K562 (cell line): ENCODE data around the gene GRIPAP1. TPM values are rescaled to one million over a fixed set of nuclear protein-coding genes. Genes with fewer than 3 reads are reported as not detected.

Experiments
- ARNT ChIP-seq, 2 experiments: fragments of 450-650 bp; IDR thresholded peaks; 2 replicates each; pipeline ENCODE4 v1.6.1; 2016; ENCODE audit warnings: mild to moderate bottlenecking in 1 of 2
- BHLHE40 ChIP-seq: IDR thresholded peaks from 2 replicates; pipeline ENCODE4 v1.6.1; 2011; ENCODE audit warnings: low read length, improper control_type of control experiment
- BRD9 ChIP-seq: fragments of 450-650 bp; IDR thresholded peaks from 2 replicates; pipeline ENCODE4 v1.6.1; 2018; ENCODE audit warnings: low read depth; ENCODE audit not compliant: partially characterized antibody
- CBFA2T2 ChIP-seq: fragments of 450-650 bp; conservative IDR thresholded peaks from 2 replicates; pipeline ENCODE4 v1.6.1; 2017; ENCODE audit warnings: mild to moderate bottlenecking
- GATAD2B ChIP-seq: fragments of 450-650 bp; IDR thresholded peaks from 2 replicates; pipeline ENCODE4 v1.6.1; 2017; ENCODE audit warnings: mild to moderate bottlenecking, borderline replicate concordance
- GTF2E2 ChIP-seq: fragments of 200-800 bp; sonication (Bioruptor generic); IDR thresholded peaks from 2 replicates; pipeline ENCODE4 v1.6.1; 2016; ENCODE audit warnings: missing genetic modification characterization, missing compliant biosample characterization
- HMGXB4 ChIP-seq: sonication (generic); formaldehyde crosslinking; IDR thresholded peaks from 2 replicates; pipeline ENCODE4 v1.8.1; 2023; ENCODE audit warnings: mild to moderate bottlenecking, missing genetic modification reagents
- ILK ChIP-seq: fragments of 450-650 bp; IDR thresholded peaks from 2 replicates; pipeline ENCODE4 v1.6.1; 2016; ENCODE audit warnings: missing genetic modification characterization, low read depth, mild to moderate bottlenecking, missing compliant biosample characterization, moderate library complexity, borderline replicate concordance
- KLF10 ChIP-seq: fragments of 250-450 bp; sonication (Bioruptor Pico); IDR thresholded peaks from 2 replicates; pipeline ENCODE4 v1.6.1; 2021; ENCODE audit warnings: matching md5 sums
- MAZ ChIP-seq, 2 experiments: fragments of 450-650 bp in 1 of 2; sonication (generic) in 1 of 2; formaldehyde crosslinking; IDR thresholded peaks in 1 of 2; conservative IDR thresholded peaks in 1 of 2; 2 replicates each; pipeline versions ENCODE4 v1.4.0 to v1.5.0; 2020; ENCODE audit warnings: mild to moderate bottlenecking in 1 of 2, missing genetic modification reagents in 1 of 2
- MTA2 ChIP-seq: fragments of 450-650 bp; IDR thresholded peaks from 2 replicates; pipeline ENCODE4 v1.6.1; 2016; ENCODE audit warnings: low read depth
- RUNX1 ChIP-seq: sonication (generic); IDR thresholded peaks from 2 replicates; pipeline ENCODE4 v1.6.1; 2016; ENCODE audit warnings: antibody characterized with exemption, low read depth
- SMAD2 ChIP-seq: fragments of 150-350 bp; IDR thresholded peaks from 2 replicates; pipeline ENCODE4 v1.6.1; 2014; ENCODE audit warnings: low read depth, mild to moderate bottlenecking, low read length
- VEZF1 ChIP-seq: fragments of 200-800 bp; sonication (Bioruptor generic); IDR thresholded peaks from 2 replicates; pipeline ENCODE4 v1.6.1; 2017; ENCODE audit warnings: missing genetic modification characterization, missing compliant biosample characterization
- ZNF143 ChIP-seq: sonication (generic); formaldehyde crosslinking; IDR thresholded peaks from 2 replicates; pipeline ENCODE4 v1.9.0; 2022; ENCODE audit warnings: mild to moderate bottlenecking, missing genetic modification reagents
- ZNF695 ChIP-seq: fragments of 450-650 bp; formaldehyde crosslinking; IDR thresholded peaks from 2 replicates; pipeline ENCODE4 v1.4.0; 2020; ENCODE audit warnings: mild to moderate bottlenecking, moderate library complexity
- ZNF77 ChIP-seq: fragments of 250-450 bp; sonication (Bioruptor Pico); IDR thresholded peaks from 2 replicates; pipeline ENCODE4 v1.5.0; 2020
- polyA plus RNA-seq, 8 experiments: library from polyadenylated mRNA; depleted of rRNA in 4 of 8; stranded (reverse) in 5 of 8; unstranded in 3 of 8; fragments of >200 nt; fragmentation: Nextera tagmentation in 2 of 8; fragmentation: Illumina TruSeq in 1 of 8; extraction: Ambion mirVana in 2 of 8; extraction: Trizol in 1 of 8; gene quantifications; 2 replicates each; pipeline versions ENCODE4 v1.2.1 to v1.2.3, GENCODE V29; 2011 to 2014; ENCODE audit warnings: inconsistent platforms in 1 of 8, missing spikeins in 1 of 8
- total RNA-seq, 7 experiments: library from RNA; depleted of rRNA in 6 of 7; stranded (reverse); fragments of >200 nt in 6 of 7; fragmentation: Illumina TruSeq in 2 of 7; extraction: Trizol in 2 of 7; gene quantifications; 2 replicates each; pipeline versions ENCODE4 v1.2.1 to v1.2.3, GENCODE V29; 2011 to 2021; ENCODE audit warnings: low replicate concordance in 1 of 7
- TF ChIP-seq, protein P1 (sequence below), 2 experiments: fragments of 450-650 bp; IDR thresholded peaks; 2 replicates each; pipeline ENCODE4 v1.6.1; 2016; ENCODE audit warnings: mild to moderate bottlenecking in 2 of 2, borderline replicate concordance in 1 of 2, low read depth in 1 of 2, moderate library complexity in 1 of 2

GRIPAP1 gene
- total and polyA plus RNA-seq, 9 of the 15 experiments (the other 6 are each of a cell fraction or from before 2014, with no cell fraction given), result 4.1 to 41.6 (median 24.0) TPM

GRCh38 chrX:48940404-48940955, 61.6 kb downstream of the GRIPAP1 start (continued):
- TF ChIP-seq KLF10 (CRISPR knock-in tag) (no peak), BRD9 (peak; percentile 70), ZNF143 (no peak), ZNF695 (CRISPR knock-in tag) (no peak), SMAD2 (no peak), GTF2E2 (tag) (no peak), GATAD2B (no peak), VEZF1 (CRISPR knock-in tag) (peak; percentile 65; the same call in 1 of the 2 replicates), BHLHE40 (no peak), MTA2 (peak; percentile 57), RUNX1 (0 out of 2 replicates have a peak, but pooled peaks have one; percentile 41), HMGXB4 (no peak), CBFA2T2 (peak; percentile 82), ARNT (IDR thresholded peaks at IDR 0.05) (0 out of 4 replicates have a peak, but pooled peaks of 1 of the 2 experiments have one; percentile 49), ZNF77 (CRISPR knock-in tag) (no peak), MAZ (CRISPR knock-in tag; conservative IDR thresholded peaks at IDR 0.05 in 1 of 2, IDR thresholded peaks at IDR 0.05 in 1 of 2) (peak; percentile 59; a peak in 3 of 4 replicates), ILK (no peak)
- TF ChIP-seq, protein P1, sequence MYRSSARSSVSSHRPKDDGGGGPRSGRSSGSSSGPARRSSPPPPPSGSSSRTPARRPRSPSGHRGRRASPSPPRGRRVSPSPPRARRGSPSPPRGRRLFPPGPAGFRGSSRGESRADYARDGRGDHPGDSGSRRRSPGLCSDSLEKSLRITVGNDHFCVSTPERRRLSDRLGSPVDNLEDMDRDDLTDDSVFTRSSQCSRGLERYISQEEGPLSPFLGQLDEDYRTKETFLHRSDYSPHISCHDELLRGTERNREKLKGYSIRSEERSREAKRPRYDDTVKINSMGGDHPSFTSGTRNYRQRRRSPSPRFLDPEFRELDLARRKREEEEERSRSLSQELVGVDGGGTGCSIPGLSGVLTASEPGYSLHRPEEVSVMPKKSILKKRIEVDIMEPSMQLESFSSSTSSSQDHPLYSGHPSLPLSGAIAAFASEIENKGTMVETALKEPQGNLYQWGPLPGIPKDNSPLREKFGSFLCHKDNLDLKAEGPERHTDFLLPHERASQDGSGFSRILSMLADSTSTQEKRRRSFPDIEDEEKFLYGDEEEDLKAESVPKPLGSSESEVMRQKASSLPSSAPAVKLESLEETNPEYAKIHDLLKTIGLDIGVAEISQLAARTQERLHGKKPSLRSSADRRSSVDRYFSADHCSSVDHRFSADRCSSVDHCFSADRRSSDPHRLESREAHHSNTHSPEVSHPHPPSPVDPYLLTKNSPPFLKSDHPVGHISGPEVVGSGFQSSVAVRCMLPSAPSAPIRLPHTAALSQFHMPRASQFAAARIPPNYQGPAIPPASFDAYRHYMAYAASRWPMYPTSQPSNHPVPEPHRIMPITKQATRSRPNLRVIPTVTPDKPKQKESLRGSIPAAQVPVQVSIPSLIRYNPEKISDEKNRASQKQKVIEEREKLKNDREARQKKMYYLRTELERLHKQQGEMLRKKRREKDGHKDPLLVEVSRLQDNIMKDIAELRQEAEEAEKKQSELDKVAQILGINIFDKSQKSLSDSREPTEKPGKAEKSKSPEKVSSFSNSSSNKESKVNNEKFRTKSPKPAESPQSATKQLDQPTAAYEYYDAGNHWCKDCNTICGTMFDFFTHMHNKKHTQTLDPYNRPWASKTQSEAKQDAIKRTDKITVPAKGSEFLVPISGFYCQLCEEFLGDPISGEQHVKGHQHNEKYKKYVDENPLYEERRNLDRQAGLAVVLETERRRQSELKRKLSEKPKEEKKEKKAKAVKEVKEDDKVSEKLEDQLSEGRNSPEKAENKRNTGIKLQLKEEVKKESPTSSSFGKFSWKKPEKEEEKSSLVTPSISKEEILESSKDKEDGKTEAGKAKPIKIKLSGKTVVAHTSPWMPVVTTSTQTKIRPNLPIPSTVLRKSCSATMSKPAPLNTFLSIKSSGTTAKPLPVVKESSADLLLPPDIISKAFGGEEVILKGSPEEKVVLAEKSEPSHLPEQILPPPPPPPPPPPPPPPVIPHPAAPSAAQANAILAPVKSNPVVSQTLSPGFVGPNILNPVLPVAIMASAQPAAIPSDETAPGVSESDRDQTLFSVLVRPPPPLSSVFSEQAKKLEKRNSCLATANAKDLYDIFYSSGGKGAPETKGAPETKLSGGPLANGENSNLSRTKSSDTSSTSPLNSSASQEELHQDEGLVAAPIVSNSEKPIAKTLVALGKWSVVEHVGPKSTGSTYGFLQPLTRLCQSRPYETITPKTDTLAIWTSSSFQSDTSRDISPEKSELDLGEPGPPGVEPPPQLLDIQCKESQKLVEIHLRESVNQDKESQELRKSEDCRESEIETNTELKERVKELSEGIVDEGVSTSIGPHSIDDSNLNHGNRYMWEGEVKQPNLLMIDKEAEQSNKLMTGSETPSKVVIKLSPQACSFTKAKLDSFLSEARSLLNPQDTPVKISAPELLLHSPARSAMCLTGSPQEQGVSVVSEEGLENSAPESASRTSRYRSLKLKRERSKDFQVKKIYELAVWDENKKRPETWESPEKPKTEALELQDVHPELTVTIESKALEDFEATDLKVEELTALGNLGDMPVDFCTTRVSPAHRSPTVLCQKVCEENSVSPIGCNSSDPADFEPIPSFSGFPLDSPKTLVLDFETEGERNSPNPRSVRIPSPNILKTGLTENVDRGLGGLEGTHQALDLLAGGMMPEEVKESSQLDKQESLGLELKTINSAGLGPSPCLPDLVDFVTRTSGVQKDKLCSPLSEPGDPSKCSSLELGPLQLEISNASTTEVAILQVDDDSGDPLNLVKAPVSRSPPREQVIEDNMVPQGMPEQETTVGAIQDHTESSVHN (IDR thresholded peaks at IDR 0.05; ENCODE audit: borderline replicate concordance in 1 of 2, low read depth in 1 of 2), result no peak
